ENCODE data around the gene UBE2O.

The UBE2O gene

GRCh38 chr17:76452660-76453430, at the start of gene UBE2O:
Gene UBE2O (minus strand): TSS chr17:76453152. CDS start chr17:76453141, 11 bp downstream.
- peaks cover 16% of the 10 kb centered on the region for H3K27me3 Mint-ChIP-seq
- peaks cover 38% of the 10 kb centered on the region for H3K4me1 Mint-ChIP-seq
- H3K4me3 Mint-ChIP-seq = peak within 1 kb of the TSS; percentile 89
- peak within 1 kb of the TSS; percentile 81 for H3K27ac Mint-ChIP-seq
- CTCF ChIA-PET = interaction anchor here (0.6 to 2.2 kb wide), 8 partner anchors 8 to 99 kb away, joined by 3 to 7 read pairs (median 5); no protein-coding TSS in a partner anchor
- H3K36me3 Mint-ChIP-seq = peaks cover 8% of the 10 kb centered on the region
- peak; percentile 96 for DNase-seq
- H3K9me3 Mint-ChIP-seq = peaks cover 3% of the 10 kb centered on the region

GRCh38 chr17:76501827-76502307, 48.9 kb upstream of the UBE2O start:
- H3K4me3 Mint-ChIP-seq = peak overlapping the region; percentile 84
- H3K36me3 Mint-ChIP-seq = peaks cover 9% of the 10 kb centered on the region
- peaks cover 70% of the 10 kb centered on the region for H3K4me1 Mint-ChIP-seq
- H3K9me3 Mint-ChIP-seq = no peaks in the 10 kb centered on the region
- CTCF ChIA-PET = interaction anchor here (1.0 to 2.6 kb wide), 11 partner anchors 9 to 115 kb away, joined by 3 to 21 read pairs (median 4); partner anchors contain the start of gene AANAT
- H3K27me3 Mint-ChIP-seq = peaks cover 13% of the 10 kb centered on the region
- peak overlapping the region; percentile 93 for H3K27ac Mint-ChIP-seq
- DNase-seq = no peak

GRCh38 chr17:76501018-76501826, 48.3 kb upstream of the UBE2O start, which contains the start of gene RHBDF2:
Gene RHBDF2 (minus strand): TSS chr17:76501423. CDS start chr17:76481524, 19,899 bp downstream.
- peak; percentile 97 for DNase-seq
- H3K4me3 Mint-ChIP-seq = peak within 1 kb of the TSS; percentile 84
- peaks cover 7% of the 10 kb centered on the region for H3K27me3 Mint-ChIP-seq
- CTCF ChIA-PET = interaction anchor here (1.0 to 2.6 kb wide), 10 partner anchors 8 to 115 kb away, joined by 3 to 21 read pairs (median 4); partner anchors contain the start of gene AANAT
- peak within 1 kb of the TSS; percentile 93 for H3K27ac Mint-ChIP-seq
- peaks cover 10% of the 10 kb centered on the region for H3K36me3 Mint-ChIP-seq
- H3K9me3 Mint-ChIP-seq = no peaks in the 10 kb centered on the region
- H3K4me1 Mint-ChIP-seq = peaks cover 65% of the 10 kb centered on the region

GRCh38 chr17:76500747-76501017, 47.7 kb upstream of the UBE2O start:
- CTCF ChIA-PET = no interaction called here
- Mint-ChIP-seq H3K9me3 (no peaks in the 10 kb centered on the region), H3K27ac (peak overlapping the region; percentile 60), H3K36me3 (peaks cover 10% of the 10 kb centered on the region), H3K4me3 (peak overlapping the region; percentile 84), H3K27me3 (peaks cover 3% of the 10 kb centered on the region), H3K4me1 (peaks cover 66% of the 10 kb centered on the region)
- DNase-seq = no peak

- peaks cover 68% of the 10 kb centered on the region for H3K4me1 Mint-ChIP-seq
- no peaks in the 10 kb centered on the region for H3K9me3 Mint-ChIP-seq
- H3K36me3 Mint-ChIP-seq = peaks cover 10% of the 10 kb centered on the region
- no peak for DNase-seq
- H3K27me3 Mint-ChIP-seq = peaks cover 3% of the 10 kb centered on the region
- peak overlapping the region; percentile 60 for H3K27ac Mint-ChIP-seq
- CTCF ChIA-PET = interaction anchor here (1.8 to 2.0 kb wide), 2 partner anchors 34 to 47 kb away, joined by 5 to 7 read pairs; partner anchors contain the start of genes AANAT and UBE2O
- H3K4me3 Mint-ChIP-seq = peak overlapping the region; percentile 84
These were observed 47.3 kb upstream of the UBE2O start for GRCh38 chr17:76500074-76500746.

- H3K9me3 Mint-ChIP-seq = no peaks in the 10 kb centered on the region
- CTCF ChIA-PET = interaction anchor here (1.8 to 2.0 kb wide), 2 partner anchors 33 to 46 kb away, joined by 5 to 7 read pairs; partner anchors contain the start of genes AANAT and UBE2O
- peaks cover 3% of the 10 kb centered on the region for H3K27me3 Mint-ChIP-seq
- peak overlapping the region; percentile 84 for H3K4me3 Mint-ChIP-seq
- H3K27ac Mint-ChIP-seq = no peak overlapping the region
- peaks cover 10% of the 10 kb centered on the region for H3K36me3 Mint-ChIP-seq
- peaks cover 77% of the 10 kb centered on the region for H3K4me1 Mint-ChIP-seq
- no peak for DNase-seq
These were observed 46.3 kb upstream of the UBE2O start for GRCh38 chr17:76499267-76499667.

- Mint-ChIP-seq H3K4me3 (no peak overlapping the region), H3K9me3 (no peaks in the 10 kb centered on the region), H3K4me1 (peaks cover 78% of the 10 kb centered on the region), H3K27ac (peak overlapping the region; percentile 14), H3K36me3 (peaks cover 10% of the 10 kb centered on the region), H3K27me3 (peaks cover under 1% of the 10 kb centered on the region)
- CTCF ChIA-PET = interaction anchor here (1.8 to 2.0 kb wide), 2 partner anchors 32 to 45 kb away, joined by 5 to 7 read pairs; partner anchors contain the start of genes AANAT and UBE2O
- DNase-seq = no peak
These were observed 45.9 kb upstream of the UBE2O start for GRCh38 chr17:76498876-76499251.

- Mint-ChIP-seq H3K4me1 (peaks cover 85% of the 10 kb centered on the region), H3K4me3 (no peak overlapping the region), H3K27me3 (no peaks in the 10 kb centered on the region), H3K27ac (peak overlapping the region; percentile 45), H3K36me3 (peaks cover 10% of the 10 kb centered on the region), H3K9me3 (no peaks in the 10 kb centered on the region)
- DNase-seq = no peak
- CTCF ChIA-PET = interaction anchor here (0.6 to 2.0 kb wide), 3 partner anchors 32 to 71 kb away, joined by 3 to 7 read pairs (median 5); partner anchors contain the start of genes AANAT and UBE2O
These were observed 45.3 kb upstream of the UBE2O start for GRCh38 chr17:76497979-76498875.

GRCh38 chr17:76497699-76497978, 44.7 kb upstream of the UBE2O start:
- no peak overlapping the region for H3K4me3 Mint-ChIP-seq
- no peak for DNase-seq
- CTCF ChIA-PET = interaction anchor here (0.6 kb wide), 2 partner anchors 24 to 71 kb away, joined by 3 read pairs; no protein-coding TSS in a partner anchor
- no peaks in the 10 kb centered on the region for H3K27me3 Mint-ChIP-seq
- no peak overlapping the region for H3K27ac Mint-ChIP-seq
- peaks cover 10% of the 10 kb centered on the region for H3K36me3 Mint-ChIP-seq
- no peaks in the 10 kb centered on the region for H3K9me3 Mint-ChIP-seq
- H3K4me1 Mint-ChIP-seq = peaks cover 86% of the 10 kb centered on the region

GRCh38 chr17:76496464-76496863, 43.5 kb upstream of the UBE2O start:
- CTCF ChIA-PET = no interaction called here
- H3K4me1 Mint-ChIP-seq = peaks cover 86% of the 10 kb centered on the region
- H3K9me3 Mint-ChIP-seq = no peaks in the 10 kb centered on the region
- H3K4me3 Mint-ChIP-seq = no peak overlapping the region
- no peaks in the 10 kb centered on the region for H3K27me3 Mint-ChIP-seq
- peaks cover 10% of the 10 kb centered on the region for H3K36me3 Mint-ChIP-seq
- peak overlapping the region; percentile 52 for H3K27ac Mint-ChIP-seq
- DNase-seq = no peak

- H3K4me3 Mint-ChIP-seq = no peak overlapping the region
- DNase-seq = no peak
- H3K27me3 Mint-ChIP-seq = no peaks in the 10 kb centered on the region
- CTCF ChIA-PET = no interaction called here
- peaks cover 10% of the 10 kb centered on the region for H3K36me3 Mint-ChIP-seq
- H3K4me1 Mint-ChIP-seq = peaks cover 90% of the 10 kb centered on the region
- no peak overlapping the region for H3K27ac Mint-ChIP-seq
- H3K9me3 Mint-ChIP-seq = no peaks in the 10 kb centered on the region
These were observed 42.9 kb upstream of the UBE2O start for GRCh38 chr17:76495663-76496400.

GRCh38 chr17:76493505-76494167, 40.7 kb upstream of the UBE2O start:
- Mint-ChIP-seq H3K36me3 (peaks cover 8% of the 10 kb centered on the region), H3K4me3 (peak overlapping the region; percentile 66), H3K27ac (peak overlapping the region; percentile 90), H3K4me1 (peaks cover 88% of the 10 kb centered on the region), H3K9me3 (no peaks in the 10 kb centered on the region), H3K27me3 (no peaks in the 10 kb centered on the region)
- CTCF ChIA-PET = interaction anchor here (0.9 to 2.8 kb wide), 6 partner anchors 9 to 85 kb away, joined by 3 to 17 read pairs (median 8); partner anchors contain the start of genes AANAT and UBE2O
- peak; percentile 47 for DNase-seq

Measured in activated naive CD4-positive, alpha-beta T cell treated with anti-CD3 and anti-CD28 coated beads, Interleukin-2, amount 10 ng/mL, durations not matched to agents 7 days and 5 days (primary cell).